Activated CD4-positive, alpha-beta T cell treated with anti-CD3 and anti-CD28 coated beads for 1 hour (primary cell): ENCODE results near the gene CUX1.

Experiments
- DNase-seq: peaks from one replicate; pipeline ENCODE4 v3.0.0-alpha.2; 2020

Gene CUX1

DNA sequence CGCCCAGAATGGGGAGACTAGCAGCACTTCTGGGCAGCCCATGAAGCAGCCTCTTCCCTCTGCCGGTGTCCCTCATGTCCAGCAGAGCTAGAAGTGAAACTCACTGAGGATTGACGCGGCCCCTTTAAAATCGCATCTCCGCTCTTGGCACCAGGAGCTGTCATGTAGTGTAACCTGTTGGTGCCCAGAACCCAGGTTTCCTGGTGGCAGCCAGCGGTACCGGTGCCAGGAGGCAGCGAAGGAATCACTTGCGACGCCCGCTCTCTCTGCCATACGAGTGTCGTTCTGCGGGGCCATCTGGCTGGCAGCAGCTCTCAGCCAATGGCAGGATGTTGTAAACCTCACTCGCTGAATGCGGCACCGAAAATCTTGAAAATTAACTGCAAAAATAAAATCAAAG, 82.7 kb downstream of the CUX1 start:
- DNase-seq = no peak

DNA sequence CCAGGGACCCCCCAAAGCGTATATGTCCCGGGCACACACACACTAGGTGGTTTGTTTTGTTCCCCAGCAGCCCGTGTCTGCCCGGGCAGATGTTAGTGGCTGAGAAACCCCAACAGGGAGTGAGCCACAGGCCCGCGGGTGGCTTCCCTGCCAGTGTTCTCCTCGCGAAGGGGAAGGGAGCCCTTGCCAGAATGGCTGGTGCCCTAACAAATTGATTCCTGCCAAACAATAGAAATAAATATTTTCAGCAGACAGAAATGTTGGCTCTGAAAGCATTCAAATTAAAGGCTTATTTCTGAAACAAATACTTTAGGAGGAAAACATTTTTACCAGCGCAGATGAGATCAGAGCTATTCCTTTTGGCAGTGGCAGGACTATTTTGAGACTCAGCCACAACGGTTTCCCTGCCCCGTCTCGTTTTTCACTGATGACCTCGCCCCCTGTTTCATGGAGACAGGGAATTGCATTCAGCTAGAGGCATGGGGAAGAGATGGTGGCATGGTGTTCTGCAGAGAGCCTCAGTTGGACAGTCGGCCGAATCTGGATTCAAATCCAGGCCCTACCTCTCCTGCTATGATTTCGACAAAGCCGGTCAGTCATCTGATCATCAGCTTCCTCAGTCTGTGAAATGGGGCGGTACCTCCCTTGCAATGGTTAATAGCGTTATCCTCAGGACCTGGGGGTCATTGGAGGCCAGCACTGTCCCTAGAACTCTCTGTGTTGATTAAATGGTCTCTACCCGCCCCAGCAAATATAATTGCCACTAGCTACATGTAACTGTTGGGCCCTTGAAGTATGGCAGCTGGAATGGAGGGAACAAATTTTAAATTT, 84.5 kb downstream of the CUX1 start:
- no peak for DNase-seq

DNA sequence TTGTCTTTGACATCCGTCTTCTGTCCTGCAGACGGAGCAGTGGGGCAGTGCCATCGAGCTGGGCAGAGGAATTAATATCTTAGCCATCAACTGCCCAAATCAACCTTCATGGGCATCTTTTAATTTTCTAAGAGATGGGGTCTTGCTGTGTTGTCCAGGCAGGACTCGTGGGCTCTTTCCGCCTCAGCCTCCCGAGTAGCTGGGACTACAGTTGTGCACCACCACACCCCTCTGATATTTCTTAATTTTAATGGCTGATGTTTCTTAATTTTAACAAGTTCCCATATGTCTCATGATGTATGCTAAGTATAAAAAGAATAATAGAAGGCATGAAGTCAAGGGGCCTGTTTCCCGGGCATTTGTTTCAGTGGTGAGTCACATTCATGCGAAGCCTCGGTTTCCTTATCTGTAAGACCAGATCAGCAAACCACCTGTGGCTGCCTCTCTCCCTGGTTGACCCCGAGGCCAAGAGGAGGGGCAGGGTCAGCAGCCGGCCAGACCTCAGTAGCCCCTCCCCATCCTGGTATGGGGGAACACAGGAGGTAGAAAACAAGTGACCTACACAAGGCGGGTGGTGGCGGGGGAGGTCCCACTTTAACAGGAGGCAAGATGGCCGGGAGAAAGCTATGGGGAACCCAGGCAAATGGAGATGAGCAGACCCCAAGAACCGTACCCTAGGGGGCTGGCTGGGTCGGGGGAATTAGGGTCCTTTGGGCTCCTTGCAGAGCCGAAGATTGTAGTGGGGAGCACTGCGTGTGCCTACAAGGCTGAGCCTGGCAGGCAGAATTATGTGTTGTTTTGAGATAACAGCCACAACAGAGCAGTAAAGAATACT, 85.5 kb downstream of the CUX1 start:
- DNase-seq = no peak

DNA sequence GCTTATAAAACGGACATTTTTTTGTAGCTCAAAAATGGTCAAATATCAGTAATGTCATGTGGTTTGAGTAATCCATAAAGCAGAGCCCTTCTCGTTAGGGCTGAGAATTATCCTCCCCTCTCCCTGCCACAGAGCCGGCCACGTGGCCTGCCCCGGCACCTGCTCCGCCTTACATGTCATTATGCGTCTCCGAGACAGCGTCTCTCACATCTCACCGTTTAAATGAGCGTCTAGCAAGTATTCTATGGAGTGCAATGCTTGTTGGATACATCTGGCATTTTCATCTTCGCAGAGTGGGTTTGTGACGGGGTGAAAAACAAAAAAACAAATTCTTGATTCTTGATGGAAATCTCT, 86.1 kb downstream of the CUX1 start:
- no peak for DNase-seq

DNA sequence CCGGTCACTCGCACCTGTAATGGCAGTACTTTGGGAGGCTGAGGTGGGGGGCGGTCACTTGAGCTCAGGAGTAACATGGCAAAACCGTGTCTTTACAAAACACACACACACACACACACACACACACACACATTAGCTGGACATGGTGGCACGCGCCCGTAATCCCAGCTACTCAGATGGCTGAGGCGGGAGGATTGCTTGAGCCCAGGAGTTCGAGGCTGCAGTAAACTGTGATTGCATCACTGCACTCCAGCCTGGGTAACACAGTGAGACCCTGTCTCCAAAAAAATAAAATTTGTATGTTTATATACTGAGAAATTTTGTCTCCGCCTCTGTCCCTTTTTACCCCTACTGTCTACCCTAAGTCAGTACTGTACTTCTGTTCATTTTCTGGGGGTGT, 86.6 kb downstream of the CUX1 start:
- DNase-seq = no peak

DNA sequence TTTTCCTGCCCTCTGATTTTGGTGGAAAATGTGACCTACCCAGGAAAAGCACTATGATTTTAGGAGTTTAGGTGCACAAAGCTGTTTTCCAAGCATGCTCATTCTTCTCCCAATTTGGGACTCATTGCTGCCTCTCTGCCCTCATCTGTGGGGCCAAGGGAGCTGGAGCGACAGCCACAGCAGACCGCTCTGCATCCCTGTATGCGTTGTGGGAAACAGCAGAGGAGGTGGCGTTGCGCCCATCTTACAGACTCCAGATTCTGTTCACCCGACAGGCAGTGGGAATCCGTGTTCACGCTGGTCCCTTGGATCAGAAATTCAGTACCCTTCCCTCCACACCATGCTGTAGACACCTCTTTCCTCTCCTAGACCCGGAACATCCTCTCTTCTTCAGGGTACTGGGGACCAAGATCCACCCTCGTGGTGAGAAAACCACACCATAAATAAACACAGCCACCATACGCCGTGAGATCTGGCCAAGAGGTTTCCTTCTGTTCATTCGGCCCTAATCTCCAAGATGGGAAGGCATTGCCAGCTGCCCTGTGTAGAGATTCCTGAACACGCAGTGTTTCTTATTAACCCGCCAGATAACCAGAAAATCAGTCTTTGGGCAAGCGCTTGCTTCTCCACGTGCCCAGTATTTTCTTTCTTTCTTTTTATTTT, 87.9 kb downstream of the CUX1 start:
- no peak for DNase-seq

DNA sequence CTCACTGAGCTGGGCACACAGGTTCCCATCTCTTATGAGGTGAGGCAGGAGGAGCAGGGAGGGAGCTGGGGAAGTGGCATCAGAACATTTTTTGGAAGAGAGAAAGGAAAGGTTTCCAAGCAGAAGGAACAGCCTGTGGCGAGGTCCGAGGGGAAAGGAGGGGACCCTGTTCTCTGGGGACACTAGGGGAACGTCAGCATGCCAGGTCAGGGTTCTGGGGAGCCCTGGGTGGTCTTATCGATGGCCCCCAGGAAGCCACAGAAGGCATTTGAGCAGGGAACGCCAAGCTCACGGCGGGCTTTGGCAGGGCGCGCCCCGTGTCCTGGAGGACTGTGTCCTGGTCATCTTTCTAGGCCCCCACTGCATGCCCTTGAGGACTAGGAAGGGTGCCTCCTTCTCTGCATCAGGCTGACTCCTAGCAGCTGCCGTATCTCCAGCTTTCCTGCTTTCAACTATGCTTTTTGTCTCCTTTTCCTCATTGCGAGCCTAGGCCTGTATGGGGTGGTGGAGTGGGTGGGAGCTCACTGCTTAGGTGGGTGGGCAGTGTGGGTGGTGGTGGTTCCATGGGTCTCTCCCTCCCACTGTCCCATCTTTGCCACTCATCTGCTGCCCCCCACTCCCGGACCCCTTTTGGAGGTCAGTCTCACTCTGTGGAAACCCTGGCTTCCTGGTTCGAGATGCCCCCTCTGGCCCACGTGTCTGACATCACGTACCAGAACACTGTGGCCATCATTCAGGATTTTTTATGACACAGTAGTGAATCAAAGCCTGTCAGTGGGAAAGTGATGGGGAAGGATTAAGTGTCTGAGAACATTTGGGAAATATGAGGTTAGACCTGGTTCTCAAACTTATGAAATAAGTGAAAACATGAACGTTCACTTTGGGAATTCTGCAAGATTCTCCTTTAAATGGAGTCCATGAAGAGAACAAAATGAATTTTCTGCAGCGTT, 89.1 kb downstream of the CUX1 start:
- no peak for DNase-seq

DNA sequence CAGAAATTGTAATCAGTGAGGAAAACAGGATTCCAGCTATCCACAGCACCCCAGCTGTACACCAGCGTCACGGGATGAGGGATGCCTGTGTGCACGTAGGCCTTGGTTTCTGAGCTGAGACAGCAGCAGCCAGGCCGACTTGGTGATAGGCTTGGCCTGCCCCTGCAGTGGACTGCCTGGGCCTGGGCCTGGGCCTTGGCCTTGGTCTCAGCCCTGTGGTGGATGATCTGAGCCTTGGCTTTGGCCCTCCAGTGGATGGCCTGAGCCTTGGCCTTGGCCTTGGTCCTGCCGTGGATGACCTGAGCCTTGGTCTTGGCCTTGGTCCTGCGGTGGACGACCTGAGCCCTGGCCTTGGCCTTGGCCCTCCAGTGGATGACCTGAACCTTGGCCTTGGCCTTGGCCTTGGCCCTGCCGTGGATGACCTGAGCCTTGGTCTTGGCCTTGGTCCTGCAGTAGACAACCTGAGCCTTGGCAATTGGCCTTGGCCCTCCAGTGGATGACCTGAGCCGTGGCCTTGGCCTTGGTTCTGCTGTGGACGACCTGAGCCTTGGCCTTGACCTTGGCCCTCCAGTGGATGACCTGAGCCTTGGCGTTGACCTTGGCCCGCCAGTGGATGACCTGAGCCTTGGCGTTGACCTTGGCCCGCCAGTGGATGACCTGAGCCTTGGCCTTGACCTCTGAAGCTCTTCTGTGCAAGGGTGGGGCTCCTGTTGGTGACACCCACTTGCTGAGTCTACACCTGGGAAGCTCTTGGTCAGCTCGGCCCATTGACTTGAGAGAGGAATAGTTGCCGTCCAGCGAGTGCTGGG, 93.8 kb downstream of the CUX1 start:
- DNase-seq = no peak

DNA sequence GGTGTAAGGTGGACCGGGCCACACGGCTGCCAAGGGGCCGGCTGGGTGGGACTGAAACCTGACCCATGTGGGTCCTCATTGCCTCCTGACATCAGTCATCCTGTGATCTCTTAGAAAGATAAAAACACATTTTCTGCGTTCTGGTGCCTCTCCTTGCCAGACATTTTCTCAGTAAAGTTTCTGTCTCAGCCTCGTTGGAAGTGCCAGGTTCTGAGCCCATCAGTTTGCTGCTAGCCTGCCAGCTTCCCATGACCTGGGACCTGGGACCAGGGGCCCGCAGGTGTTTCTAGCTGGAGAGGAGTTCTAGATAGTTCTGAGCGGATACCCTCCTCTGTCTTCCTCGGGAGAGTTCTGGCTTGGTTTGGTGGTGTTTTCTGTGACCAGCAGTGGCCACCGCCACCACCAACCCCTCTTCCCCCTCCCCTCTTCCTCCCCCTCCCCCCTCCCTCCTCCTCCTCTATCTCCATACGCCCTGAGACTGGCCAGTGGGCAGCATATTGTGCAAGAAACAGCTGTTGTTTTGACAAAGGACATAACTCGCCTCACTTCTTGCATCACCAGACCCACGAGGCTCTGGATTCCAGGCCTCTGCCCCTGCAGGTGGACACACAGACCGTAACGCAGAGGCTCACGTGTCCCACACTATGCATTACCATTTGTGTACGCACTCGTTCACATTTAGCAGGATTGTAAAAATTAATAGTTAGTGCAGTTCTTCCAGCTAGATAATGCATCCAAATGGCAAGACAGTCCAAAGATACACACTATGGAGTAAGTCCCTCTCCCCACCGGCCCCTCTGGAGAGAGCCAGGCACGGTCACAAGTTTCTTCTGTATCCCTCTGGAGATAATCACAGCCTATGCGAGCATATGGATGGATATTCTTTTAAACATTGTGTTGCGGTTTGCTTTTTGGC, 94.6 kb downstream of the CUX1 start:
- DNase-seq = no peak

DNA sequence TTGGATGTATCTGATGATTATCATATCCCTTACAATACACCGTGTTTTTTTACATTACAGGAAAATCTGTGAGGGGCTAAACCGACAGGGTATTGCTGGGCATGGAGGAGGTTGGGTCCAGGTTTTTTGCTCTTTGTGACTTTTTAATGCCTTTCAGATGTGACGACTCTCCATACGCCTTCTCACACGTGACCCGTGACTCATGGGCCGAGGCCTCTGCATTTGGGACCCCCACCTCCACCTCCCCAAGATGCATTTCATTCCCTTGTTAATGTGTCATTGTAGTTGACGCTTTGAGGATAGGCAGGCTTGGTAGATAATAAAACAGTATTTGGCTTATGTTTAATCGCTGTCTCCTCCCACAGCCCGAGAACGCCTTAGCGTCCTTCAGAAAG, 95.3 kb downstream of the CUX1 start:
- DNase-seq = no peak

DNA sequence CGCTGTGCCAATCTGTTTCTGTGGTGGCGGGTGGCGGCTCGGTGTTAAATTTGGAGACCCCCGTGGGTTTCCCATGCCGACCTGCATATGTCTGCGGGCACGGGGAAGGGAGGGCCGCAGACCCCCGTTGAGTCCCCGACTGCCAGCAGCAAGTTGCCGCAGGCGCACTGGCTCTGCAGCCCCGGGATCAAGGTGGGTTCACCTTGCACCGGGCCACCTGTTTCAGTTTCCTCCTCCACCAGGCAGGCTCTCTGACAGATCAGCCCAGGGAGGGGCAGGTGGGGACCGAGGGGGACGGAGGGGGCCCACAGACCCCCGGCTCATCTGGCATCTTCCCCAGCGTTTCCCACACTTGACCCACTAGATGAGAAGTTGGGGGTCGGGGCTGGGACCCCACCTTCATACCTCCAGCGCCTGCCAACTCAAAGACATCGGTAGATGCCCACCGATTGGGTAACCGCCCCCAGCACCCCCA, 95.9 kb downstream of the CUX1 start:
- DNase-seq = no peak

DNA sequence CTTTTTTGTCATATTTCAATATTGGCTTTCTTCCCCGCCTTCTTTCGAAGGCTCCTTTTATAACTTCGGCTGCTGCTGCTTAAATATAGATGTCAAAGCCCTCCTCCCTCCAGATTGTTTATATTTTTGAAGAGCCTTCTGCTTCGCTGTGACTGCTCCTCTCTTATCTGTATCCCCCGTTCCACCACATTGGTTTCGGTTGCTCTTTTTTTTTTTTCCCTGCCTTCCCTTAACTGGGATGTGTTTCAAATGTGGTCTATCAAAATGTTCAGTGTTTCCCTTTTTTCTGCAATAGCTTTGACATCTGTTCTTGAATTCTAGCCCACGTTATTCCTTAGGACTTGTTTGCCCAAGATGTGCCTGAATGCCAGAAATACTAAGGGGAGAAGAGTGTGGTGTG, 96.4 kb downstream of the CUX1 start:
- no peak for DNase-seq

DNA sequence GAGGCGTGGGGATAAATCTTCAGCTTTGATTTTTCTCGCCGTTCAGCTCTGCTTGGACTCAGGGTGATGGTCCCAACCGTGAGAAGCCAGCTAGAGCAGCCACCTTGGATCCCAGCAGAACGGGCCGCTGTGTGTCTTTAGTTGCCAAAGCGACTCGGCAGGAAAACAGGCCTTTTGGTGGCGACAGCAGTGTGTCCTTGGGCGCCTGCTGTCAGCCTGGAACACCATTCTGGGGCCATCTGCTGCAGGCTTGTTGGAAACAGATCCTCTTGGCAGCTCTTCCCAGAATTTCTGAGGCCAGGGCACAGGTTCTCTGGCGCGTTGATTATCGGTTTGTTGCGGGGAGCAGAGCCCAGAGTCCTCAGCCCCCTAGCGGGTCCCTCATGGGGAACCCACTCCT, 97.6 kb downstream of the CUX1 start:
- DNase-seq = no peak

DNA sequence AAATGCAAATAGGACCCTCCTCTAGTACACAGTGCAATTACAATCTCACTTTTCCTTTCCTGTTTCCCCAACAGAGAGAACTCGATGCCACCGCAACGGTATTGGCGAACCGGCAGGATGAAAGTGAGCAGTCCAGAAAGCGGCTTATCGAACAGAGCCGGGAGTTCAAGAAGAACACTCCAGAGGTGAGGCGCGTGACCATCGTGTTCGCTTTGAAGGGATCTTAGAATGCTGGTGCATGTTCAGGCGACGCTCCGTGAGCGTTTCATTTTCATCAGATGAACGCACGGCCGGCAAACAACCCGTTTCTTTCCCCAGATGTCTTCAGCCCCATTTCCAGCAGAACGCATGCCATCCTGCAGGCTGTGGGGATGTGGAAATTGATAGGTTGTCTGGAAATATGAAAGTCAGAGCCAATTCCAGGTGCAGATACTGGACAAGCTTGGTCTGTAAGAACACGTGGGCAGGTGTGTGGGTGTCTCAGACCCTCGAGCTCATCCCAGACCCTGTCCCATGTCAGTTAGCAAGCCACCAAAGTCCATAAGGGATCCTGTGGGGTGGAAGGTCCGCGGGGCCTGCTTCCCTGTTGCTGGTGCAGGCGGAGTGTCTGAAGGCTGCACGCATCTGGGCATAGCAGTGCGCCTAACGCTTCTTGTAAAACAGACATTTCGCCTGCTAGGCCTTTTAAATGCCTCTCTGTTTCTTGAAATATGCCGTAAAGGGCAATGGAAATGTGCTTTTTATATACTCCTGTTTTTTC, 98.8 kb downstream of the CUX1 start:
- DNase-seq = no peak

DNA sequence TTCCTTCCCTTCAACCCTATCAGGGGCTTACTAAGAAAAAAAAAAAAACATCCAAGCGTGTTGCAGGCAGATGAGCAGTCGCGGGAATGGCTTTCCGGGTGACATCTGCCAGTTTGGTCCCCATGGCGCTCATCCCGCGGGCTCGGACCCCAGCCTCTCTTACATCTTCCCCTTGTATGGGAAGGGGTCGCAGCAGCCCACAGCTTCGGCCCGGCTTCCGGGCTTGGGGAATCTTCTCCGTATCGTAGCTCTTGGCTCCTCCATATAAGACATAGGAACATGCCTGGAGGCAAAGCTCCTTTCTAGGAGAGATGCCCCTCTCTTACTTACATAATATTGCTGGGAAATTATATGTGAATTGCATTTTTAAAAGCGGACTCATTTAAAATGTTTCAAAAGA, 99.5 kb downstream of the CUX1 start:
- no peak for DNase-seq

DNA sequence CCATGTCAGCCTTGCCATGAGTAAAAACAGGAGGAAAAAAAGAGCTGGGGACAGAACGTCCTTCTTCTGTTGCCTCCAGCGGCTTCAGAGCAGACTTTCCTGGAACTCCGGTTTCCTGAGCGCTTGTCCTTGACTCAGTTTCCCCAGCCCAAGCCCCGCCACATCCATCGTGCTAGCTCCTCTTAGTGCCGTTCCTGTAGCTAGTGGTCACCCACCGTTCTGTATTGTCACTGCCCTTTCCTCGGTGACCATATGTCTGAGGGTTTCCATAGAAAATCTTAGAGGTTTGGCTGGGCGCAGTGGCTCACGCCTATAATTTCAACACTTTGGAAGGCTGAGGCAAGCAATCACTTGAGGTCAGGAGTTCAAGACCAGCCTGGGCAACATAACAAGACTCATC, 100.1 kb downstream of the CUX1 start:
- no peak for DNase-seq

DNA sequence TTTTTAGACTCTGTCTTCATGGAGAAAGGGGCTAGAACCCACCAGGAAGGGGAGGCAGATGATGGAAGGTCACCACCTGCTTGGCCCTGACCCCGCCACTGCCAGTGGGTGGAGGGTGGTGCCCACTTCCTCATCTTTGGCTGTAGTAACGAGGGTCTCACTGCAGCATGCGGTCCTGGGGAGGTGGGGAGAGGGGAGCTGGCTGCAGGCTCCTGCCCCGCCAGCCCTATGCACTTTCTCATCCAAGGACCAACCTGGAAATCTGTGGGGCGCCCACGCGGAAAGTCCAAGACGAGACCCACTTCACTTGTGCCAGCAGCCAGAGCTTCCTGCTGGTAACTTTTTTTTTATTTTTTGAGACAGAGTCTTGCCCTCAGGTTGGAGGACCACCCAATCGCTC, 101.0 kb downstream of the CUX1 start:
- no peak for DNase-seq

DNA sequence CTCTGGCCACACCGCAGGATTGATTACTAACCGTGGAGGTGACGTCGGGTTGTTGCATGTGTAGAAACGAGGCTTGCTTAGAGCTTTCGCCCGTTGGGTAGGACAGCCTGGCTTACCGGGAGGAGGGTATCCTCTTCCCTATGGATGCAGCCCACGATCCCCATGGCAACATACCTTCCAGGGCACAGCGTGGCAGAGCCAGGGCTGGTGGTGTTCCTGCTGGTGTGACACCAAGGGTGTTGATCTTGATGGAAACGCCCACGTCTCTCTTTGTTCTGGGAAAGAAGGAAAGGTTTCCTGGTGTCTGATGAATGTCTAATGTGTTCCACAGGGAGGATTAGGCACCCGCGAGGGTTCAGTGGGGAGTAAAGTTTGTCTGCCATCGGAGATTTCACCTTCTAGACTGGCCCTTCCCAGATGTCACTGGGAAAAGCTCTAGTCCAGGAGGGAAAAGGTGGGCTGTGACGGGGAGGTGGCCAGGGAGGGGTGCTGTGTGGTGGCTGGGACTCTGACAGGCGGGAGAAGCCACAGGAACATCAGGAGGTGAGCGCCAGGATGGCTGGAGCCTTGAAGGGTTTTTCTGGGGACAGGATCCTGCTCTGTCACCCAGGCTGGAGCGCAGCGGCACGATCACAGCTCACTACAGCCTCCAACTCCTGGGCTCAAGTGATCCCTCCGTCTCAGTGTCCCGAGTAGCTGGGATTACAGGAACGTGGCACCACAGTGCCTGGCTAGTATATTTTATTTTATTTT, 102.1 kb downstream of the CUX1 start:
- no peak for DNase-seq

DNA sequence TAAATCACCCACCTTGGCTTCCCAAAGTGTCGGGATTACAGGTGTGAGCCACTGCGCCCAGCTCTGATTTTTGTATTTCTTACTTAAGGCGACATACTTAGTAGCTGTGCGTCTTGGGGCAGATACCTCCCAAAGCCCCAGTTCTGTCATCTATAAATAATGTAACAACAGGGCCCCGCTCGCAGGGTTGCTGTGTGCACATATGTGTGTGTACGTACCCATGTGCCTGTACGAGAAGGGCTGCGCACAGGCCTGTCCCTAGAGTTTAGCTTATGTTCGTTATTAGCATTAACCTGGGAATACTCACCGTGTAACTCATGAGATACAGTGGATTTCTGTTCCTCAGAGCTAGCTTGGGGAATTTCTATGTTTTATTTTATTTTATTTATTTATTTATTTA, 103.6 kb downstream of the CUX1 start:
- no peak for DNase-seq
